HG02943 (cell line): Measurements from ENCODE around the gene C4orf36.

Source experiments
- ATAC-seq: cut with Tn5 transposase; IDR thresholded peaks from one replicate; pipeline ENCODE4 v1.9.1; 2021; ENCODE audit warnings: mild to moderate bottlenecking, low read depth, moderate library complexity; ENCODE audit not compliant: unreplicated experiment

C4orf36 gene

DNA sequence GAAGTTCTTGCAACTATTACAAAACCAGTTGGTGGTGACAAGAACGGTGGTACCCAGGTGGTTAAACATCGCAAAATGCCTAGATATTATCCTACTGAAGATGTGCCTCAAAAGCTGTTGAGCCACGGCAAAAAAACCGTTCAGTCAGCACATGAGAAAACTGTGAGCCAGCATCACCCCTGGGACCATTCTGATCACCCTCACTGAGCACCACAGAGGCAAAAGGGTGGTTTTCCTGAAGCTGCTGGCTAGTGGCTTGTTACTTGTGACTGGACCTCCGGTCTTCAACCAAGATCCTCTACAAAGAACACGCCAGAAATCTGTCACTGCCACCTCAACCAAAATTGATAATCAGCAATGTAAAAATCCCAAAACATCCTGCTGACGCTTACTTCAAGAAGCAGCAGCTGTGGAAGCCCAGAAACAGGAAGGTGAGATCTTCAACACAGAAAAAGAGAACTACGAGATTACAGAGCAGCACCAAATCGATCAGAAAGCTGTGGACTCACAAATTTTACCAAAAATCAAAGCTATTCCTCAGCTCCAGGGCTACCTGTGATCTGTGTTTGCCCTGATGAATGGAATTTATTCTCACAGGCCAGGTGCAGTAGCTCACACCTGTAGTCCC lies 21.7 kb downstream of the C4orf36 start:
- ATAC-seq: no peak

DNA sequence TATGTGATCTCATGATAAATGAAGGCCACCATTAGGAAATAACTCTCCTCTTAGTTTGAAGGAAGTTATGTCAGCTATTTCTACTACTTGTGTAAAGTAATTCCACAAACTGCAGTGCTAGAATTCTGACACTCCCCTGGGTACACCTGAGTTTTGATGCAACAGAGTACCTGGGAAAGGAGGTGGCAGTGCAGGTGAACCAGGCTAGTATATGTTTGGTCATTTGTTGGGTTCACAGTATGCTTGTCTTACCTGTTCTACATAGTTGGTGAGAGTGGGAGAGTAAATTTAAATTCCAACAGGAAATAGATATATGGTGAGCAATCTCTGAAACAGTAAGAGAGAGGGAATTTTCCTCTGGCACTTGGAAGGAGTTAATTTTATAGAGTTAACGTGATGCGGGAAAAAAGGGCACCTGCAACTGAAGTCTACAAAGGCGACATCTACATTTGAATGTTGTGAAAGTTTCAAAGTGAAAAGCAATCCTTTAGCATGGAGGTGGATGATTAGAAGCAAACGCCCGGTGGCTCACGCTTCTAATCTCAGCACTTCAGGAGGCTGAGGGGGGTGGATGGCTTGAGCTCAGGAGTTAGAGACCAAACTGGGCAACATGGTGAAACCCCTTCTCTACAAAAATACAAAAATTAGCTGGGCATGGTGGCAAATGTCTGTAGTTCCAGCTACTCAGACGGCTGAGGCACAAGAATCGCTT lies 34.7 kb downstream of the C4orf36 start:
- ATAC-seq: no peak

GRCh38 chr4:86856896-86857295 lies 35.3 kb downstream of the C4orf36 start:
- ATAC-seq: no peak

DNA sequence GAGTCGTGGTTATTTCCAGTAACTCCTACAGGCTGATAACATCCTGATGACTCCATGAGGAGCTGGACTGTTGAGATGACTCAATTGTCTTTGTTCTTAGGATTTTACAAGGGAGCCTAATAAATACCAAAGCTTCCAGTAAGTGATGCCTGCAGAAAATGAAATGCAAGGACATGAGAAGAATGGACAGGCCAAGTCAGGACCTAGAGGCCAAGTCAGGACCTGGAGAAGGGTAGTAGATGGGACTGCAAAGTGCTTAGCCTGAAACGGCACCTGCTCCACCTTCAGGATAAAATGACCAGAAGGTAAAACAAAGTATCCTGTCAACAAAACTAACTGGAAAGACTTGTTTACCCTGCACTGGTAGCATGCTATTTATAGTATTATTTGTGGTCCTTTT lies 36.6 kb downstream of the C4orf36 start:
- no peak for ATAC-seq

DNA sequence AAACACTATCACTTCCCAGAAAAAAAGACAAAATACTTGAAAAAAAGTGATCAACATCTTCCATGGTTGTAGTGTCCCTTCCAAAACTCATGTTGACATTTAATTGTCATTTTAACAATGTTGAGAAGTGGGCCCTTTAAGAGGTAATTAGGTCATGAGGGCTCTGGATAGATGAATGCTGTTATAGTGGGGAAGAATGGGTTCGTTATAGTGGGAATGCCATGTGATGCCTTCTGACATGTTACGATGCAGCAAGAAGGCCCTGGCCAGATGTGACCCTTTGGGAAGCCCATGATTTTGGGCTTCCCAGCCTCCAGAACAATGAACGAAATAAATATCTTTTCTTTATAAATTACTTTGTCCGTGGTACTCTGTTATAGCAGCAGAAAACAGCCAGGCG lies 39.0 kb downstream of the C4orf36 start:
- ATAC-seq: no peak

DNA sequence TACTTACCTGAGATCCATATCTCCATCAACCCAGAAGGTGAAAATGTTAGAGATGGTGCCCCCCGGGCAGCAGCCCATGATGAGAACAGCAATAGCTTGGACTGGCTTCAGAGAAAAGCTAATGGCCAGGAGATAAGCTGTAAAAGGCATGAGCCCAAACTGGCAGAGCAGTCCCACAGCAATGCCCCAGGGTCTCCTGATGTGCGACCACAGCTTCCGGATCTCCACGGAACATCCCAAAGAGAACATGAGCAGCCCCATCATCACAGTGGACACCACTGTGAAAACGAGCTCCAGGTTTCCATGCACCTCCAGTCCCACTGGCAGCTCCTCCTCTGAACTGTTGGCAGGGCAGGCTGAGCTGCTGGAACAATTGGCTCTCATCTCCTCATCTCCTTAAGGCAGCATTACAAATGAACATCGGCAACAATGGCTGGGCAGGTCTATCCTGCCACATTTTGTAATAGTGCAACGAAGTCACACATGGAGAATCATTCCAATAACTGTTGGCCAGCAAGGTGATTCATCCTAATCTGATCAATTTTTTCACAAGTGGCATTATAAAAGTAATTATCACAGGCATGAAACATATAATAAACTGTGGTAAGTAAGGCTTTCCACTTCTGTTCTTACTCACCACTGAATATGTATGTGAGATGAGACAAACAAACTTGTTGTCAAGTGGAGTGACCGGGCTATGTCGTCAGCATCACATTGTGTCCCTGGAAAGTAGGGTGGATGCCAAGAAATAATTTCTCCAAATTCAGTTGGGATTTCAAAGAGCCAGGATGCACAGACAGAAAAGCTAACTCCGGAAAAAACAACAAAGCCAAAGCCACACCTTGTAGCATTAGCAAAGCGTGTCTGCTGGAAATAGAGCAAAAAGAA lies 43.2 kb downstream of the C4orf36 start, which contains the start of gene SLC10A6:
Gene SLC10A6 (minus strand): TSS at position 653 of the 888 bp plus-strand sequence. CDS start 269 bp downstream, at position 384.
- ATAC-seq: no peak

GRCh38 chr4:86848136-86848535 lies 44.1 kb downstream of the C4orf36 start:
- ATAC-seq: no peak

DNA sequence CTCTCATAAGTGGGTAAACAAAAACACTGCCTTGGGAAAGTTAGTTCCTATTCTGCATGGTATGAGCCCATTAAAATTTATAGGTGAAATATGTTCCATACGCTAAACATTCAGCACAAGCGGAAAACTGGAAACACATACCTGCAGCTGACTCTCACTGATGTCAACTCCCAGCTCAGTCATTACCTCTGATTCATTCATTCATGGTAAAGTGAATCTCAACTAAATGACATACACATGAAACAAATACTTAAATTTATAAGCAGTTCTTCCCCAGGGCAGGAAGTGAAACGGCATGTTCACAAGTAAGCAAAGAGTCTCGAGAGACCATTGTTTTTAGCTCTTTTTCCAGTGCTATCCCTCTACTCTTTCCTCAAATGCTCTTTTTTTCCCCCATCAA lies 44.7 kb downstream of the C4orf36 start:
- ATAC-seq: no peak

DNA sequence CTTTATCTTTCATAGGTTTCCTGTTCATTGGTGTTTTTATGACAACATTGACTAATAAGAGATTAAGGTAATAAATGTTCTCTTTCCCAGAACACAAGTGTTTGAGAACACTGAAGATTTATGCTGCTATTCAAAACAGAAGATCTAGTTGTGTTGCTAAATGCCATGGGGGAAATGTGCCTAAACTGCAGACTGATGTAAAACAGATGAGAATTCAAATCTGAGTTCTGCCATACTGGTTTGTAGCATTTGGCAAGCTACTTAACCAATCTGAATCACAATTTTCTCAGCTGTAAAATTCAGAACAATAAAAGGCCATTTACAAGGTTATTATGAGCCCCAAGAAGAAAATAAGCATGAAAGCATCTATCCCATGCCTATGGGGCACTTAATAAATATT lies 45.3 kb downstream of the C4orf36 start:
- no peak for ATAC-seq

GRCh38 chr4:86845593-86845992 lies 46.6 kb downstream of the C4orf36 start:
- no peak for ATAC-seq

DNA sequence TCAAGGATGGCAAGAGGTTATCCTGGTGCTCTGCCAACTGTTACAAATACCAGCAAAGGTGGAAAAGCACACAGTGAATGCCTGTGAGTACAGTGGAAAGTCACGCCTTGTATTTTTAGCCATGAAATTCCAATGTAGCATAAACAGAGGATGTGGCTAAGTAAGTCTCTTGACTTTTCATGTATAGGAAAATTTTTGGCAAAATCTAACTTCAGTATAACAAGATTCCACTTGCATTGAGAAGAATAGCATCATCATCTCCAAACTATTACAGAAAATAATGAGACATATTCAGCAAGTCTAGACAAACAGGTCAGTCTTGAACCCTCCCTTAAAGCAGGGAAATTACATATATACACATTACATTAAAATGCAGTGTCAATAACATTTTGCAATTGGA lies 50.9 kb downstream of the C4orf36 start:
- no peak for ATAC-seq

GRCh38 chr4:86840858-86841257 lies 51.4 kb downstream of the C4orf36 start:
- ATAC-seq: no peak

GRCh38 chr4:86837691-86838503 lies 54.3 kb downstream of the C4orf36 start:
- ATAC-seq: no peak

DNA sequence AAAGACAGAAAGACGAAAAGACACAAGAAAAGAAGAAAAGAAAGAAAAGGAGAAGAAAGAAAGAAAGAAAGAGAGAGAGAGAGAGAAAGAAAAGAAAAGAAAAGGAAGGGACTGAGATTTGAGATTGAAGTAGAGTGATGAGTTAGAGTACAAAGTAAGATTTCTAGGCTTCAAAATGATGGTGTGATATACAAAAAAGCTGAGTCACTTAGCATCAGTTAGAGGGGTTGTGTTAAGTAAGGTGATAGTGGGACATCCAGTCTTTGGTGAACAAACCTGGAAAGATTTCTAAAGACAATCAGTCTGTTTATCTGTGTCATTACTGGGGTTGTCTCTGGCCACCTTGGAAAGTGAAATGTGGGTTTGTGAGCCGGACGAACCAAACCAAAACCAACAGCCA lies 56.5 kb downstream of the C4orf36 start:
- no peak for ATAC-seq

GRCh38 chr4:86834901-86835300 lies 57.3 kb downstream of the C4orf36 start:
- no peak for ATAC-seq

GRCh38 chr4:86833615-86834014 lies 58.6 kb downstream of the C4orf36 start:
- no peak for ATAC-seq

- ATAC-seq: no peak
Measured at GRCh38 chr4:86831262-86832130, 60.7 kb downstream of the C4orf36 start.
